ENCODE results near the gene HYLS1.
A peak's percentile ranks its signal among the peaks of the same experiment; 100 is the strongest.
"Not testable (repeated sequence)": the region's sequence is repeated elsewhere in the genome, so short reads cannot be mapped to it uniquely, and the experiment has no call there.

The HYLS1 gene

GRCh38 chr11:125887373-125888324 is at the start of gene HYLS1:
TSS of gene HYLS1 (plus strand) at chr11:125887668. CDS start at chr11:125899369, 11,701 bp downstream.
- peak; percentile 73 to 80 for DNase-seq (ENCODE audit: low read depth in 2 of 2)

GRCh38 chr11:125842321-125842948 is 45.0 kb upstream of the HYLS1 start:
- DNase-seq (ENCODE audit: low read depth in 2 of 2) = no peak

GRCh38 chr11:125846188-125846587 is 41.3 kb upstream of the HYLS1 start:
- DNase-seq (ENCODE audit: low read depth in 2 of 2) = no peak

- DNase-seq (ENCODE audit: low read depth in 2 of 2) = not testable (repeated sequence)
Measured at GRCh38 chr11:125857670-125858069, 29.8 kb upstream of the HYLS1 start.

GRCh38 chr11:125862786-125863185 is 24.7 kb upstream of the HYLS1 start:
- DNase-seq (ENCODE audit: low read depth in 2 of 2) = not testable (repeated sequence)

GRCh38 chr11:125865354-125865753 is 22.1 kb upstream of the HYLS1 start:
- not testable (repeated sequence) for DNase-seq (ENCODE audit: low read depth in 2 of 2)

- DNase-seq (ENCODE audit: low read depth in 2 of 2) = no peak
Measured at GRCh38 chr11:125869521-125869920, 17.9 kb upstream of the HYLS1 start.

- DNase-seq (ENCODE audit: low read depth in 2 of 2) = no peak
Measured at GRCh38 chr11:125871391-125872137, 15.9 kb upstream of the HYLS1 start.

- no peak for DNase-seq (ENCODE audit: low read depth in 2 of 2)
Measured at GRCh38 chr11:125872138-125872491, 15.4 kb upstream of the HYLS1 start.

GRCh38 chr11:125873881-125874555 is 13.4 kb upstream of the HYLS1 start:
- DNase-seq (ENCODE audit: low read depth in 2 of 2) = no peak

GRCh38 chr11:125874556-125875124 is 12.8 kb upstream of the HYLS1 start:
- no peak for DNase-seq (ENCODE audit: low read depth in 2 of 2)

GRCh38 chr11:125881291-125881690 is 6.2 kb upstream of the HYLS1 start:
- DNase-seq (ENCODE audit: low read depth in 2 of 2) = no peak

GRCh38 chr11:125883375-125883774 is 4.1 kb upstream of the HYLS1 start:
- no peak for DNase-seq (ENCODE audit: low read depth in 2 of 2)

- DNase-seq (ENCODE audit: low read depth in 2 of 2) = no peak
Measured at GRCh38 chr11:125886997-125887372, 483 bp upstream of the HYLS1 start.

- no peak for DNase-seq (ENCODE audit: low read depth in 2 of 2)
Measured at GRCh38 chr11:125890447-125891100, 3.1 kb downstream of the HYLS1 start.

GRCh38 chr11:125892071-125892470 is 4.6 kb downstream of the HYLS1 start:
- DNase-seq (ENCODE audit: low read depth in 2 of 2) = no peak

GRCh38 chr11:125892994-125893393 is 5.5 kb downstream of the HYLS1 start:
- DNase-seq (ENCODE audit: low read depth in 2 of 2) = no peak

- DNase-seq (ENCODE audit: low read depth in 2 of 2) = no peak
Measured at GRCh38 chr11:125901872-125902271, 14.4 kb downstream of the HYLS1 start.

- DNase-seq (ENCODE audit: low read depth in 2 of 2) = no peak
Measured at GRCh38 chr11:125902277-125902926, 14.9 kb downstream of the HYLS1 start.
